K562 (cell line): ENCODE data around the gene CYP2B6. TPM values are rescaled to one million over a fixed set of nuclear protein-coding genes. Genes with fewer than 3 reads are reported as not detected.
"Not testable (repeated sequence)": the region's sequence is repeated elsewhere in the genome, so short reads cannot be mapped to it uniquely, and the experiment has no call there.

Source experiments
- ATAC-seq: fragments of 200-7000 bp; cut with Tn5 transposase; 3 replicates; pipeline ENCODE4 v1.9.1; 2020; ENCODE audit warnings: moderate library complexity
- BruUV-seq: library from RNA; stranded (reverse); fragments of 400-500 nt; replicated peaks from 2 replicates; lab custom pipeline; 2021; lab: Mats Ljungman, UMichigan
- CTCF ChIA-PET: fragments of 300-600 bp; formaldehyde crosslinking; extraction: SDS; loops from one replicate; lab custom pipeline; 2021; ENCODE audit warnings: low intra/inter-chr PET ratio; lab: Yijun Ruan, JAX
- POLR2A ChIA-PET: fragments of 300-600, 350-650 bp; sonication (Branson Sonifier 250); formaldehyde crosslinking; extraction: SDS; loops from one replicate; lab custom pipeline; 2021; ENCODE audit warnings: antibody characterized with exemption, inconsistent platforms; lab: Yijun Ruan, JAX
- DNase-seq, 4 experiments: peaks; one replicate each; pipeline versions ENCODE4 v3.0.0 to v3.0.0-alpha.2; 2011 to 2018; ENCODE audit warnings: low spot score in 3 of 4, mixed read lengths in 3 of 4; ENCODE audit errors: extremely low read depth in 1 of 4
- FAIRE-seq: peaks from 2 replicates; lab custom pipeline; 2011; peaks lifted over from hg19 to GRCh38; lab: Jason Lieb, UNC
- H2AFZ ChIP-seq: 2 replicates; pipeline ENCODE4 v1.6.0; 2011; ENCODE audit warnings: low read depth, low read length, control low read depth, inconsistent platforms
- H3K27ac ChIP-seq: fragments of 200-600 bp; 3 replicates; pipeline ENCODE4 v1.8.0; 2011; ENCODE audit warnings: low read depth, mild to moderate bottlenecking, control low read depth, inconsistent platforms, low read length, moderate library complexity, mixed read lengths; ENCODE audit errors: extremely low read depth
- H3K27me3 ChIP-seq, 2 experiments: fragments of 300-600 bp in 1 of 2; 2 replicates in 1 of 2; 3 replicates in 1 of 2; pipeline versions ENCODE4 v1.6.0 to v1.8.0; 2011; ENCODE audit warnings: inconsistent platforms in 2 of 2, low read length in 2 of 2, mild to moderate bottlenecking in 1 of 2, mixed read lengths in 1 of 2, moderate library complexity in 1 of 2; ENCODE audit not compliant: control insufficient read depth in 2 of 2, insufficient read depth in 2 of 2
- H3K36me3 ChIP-seq: fragments of 300-600 bp; 3 replicates; pipeline ENCODE4 v1.8.0; 2011; ENCODE audit warnings: mild to moderate bottlenecking, low read length, inconsistent platforms; ENCODE audit not compliant: control insufficient read depth, insufficient read depth
- H3K4me1 ChIP-seq, 2 experiments: fragments of 200-600 bp in 1 of 2; replicated peaks in 1 of 2; 2 replicates in 1 of 2; 3 replicates in 1 of 2; pipeline versions ENCODE4 v1.5.1 to v1.8.0; 2011; ENCODE audit warnings: inconsistent platforms in 2 of 2, low read length in 2 of 2, mild to moderate bottlenecking in 1 of 2, mixed read lengths in 1 of 2, moderate library complexity in 1 of 2; ENCODE audit not compliant: control insufficient read depth in 2 of 2, insufficient read depth in 2 of 2
- H3K4me2 ChIP-seq: 2 replicates; pipeline ENCODE4 v1.6.1; 2011; ENCODE audit warnings: low read length, control low read depth, inconsistent platforms, mixed read lengths; ENCODE audit not compliant: insufficient read depth
- H3K4me3 ChIP-seq: fragments of 200-600 bp; sonication (generic), shearing (Covaris generic); 2 replicates; pipeline ENCODE4 v1.5.1; 2016; ENCODE audit warnings: control low read depth, inconsistent platforms
- H3K79me2 ChIP-seq: fragments of 200-600 bp; 3 replicates; pipeline ENCODE4 v1.8.0; 2011; ENCODE audit warnings: low read length, inconsistent platforms; ENCODE audit not compliant: control insufficient read depth, insufficient read depth
- H3K9ac ChIP-seq, 2 experiments: 2 replicates each; pipeline versions ENCODE4 v1.6.0 to v1.6.1; 2011; ENCODE audit warnings: low read depth in 2 of 2, low read length in 2 of 2, control low read depth in 1 of 2, inconsistent platforms in 1 of 2, mild to moderate bottlenecking in 1 of 2, mixed read lengths in 1 of 2; ENCODE audit not compliant: insufficient read depth in 1 of 2
- H3K9me1 ChIP-seq: one replicate; pipeline ENCODE4 v1.6.0; 2011; ENCODE audit warnings: inconsistent platforms, mild to moderate bottlenecking, low read length, moderate library complexity; ENCODE audit not compliant: control insufficient read depth, insufficient read depth
- H3K9me3 ChIP-seq: replicated peaks from 2 replicates; pipeline ENCODE4 v1.5.1; 2011; ENCODE audit warnings: low read depth, low read length, inconsistent platforms; ENCODE audit not compliant: control insufficient read depth, insufficient read depth
- H4K20me1 ChIP-seq: replicated peaks from 2 replicates; pipeline ENCODE4 v1.6.1; 2011; ENCODE audit warnings: low read length, inconsistent platforms, mixed read lengths; ENCODE audit not compliant: control insufficient read depth, insufficient read depth
- WGBS: fragments of 100-300 bp; shearing (Covaris generic); methylation state at CpG from one replicate; pipeline ENCODE4 v1.1.6; 2016; ENCODE audit warnings: low coverage, mixed read lengths; ENCODE audit not compliant: insufficient coverage; ENCODE audit errors: missing lambda C conversion rate; 5-methylcytosine and 5-hydroxymethylcytosine counted together
- in situ Hi-C: fragments of 300-500 bp; cut with MboI; formaldehyde crosslinking; loops from 4 replicates; pipeline ENCODE4 v1.15.0; 2018; ENCODE audit warnings: inconsistent platforms, mixed read lengths
- intact Hi-C: fragments of 100-400 bp; cut with micrococcal nuclease; formaldehyde crosslinking; loops from 2 replicates; pipeline ENCODE4 v1.14.2; 2022
- polyA plus RNA-seq, 8 experiments: library from polyadenylated mRNA; depleted of rRNA in 4 of 8; stranded (reverse) in 5 of 8; unstranded in 3 of 8; fragments of >200 nt; fragmentation: Nextera tagmentation in 2 of 8; fragmentation: Illumina TruSeq in 1 of 8; extraction: Ambion mirVana in 2 of 8; extraction: Trizol in 1 of 8; gene quantifications; 2 replicates each; pipeline versions ENCODE4 v1.2.1 to v1.2.3, GENCODE V29; 2011 to 2014; ENCODE audit warnings: inconsistent platforms in 1 of 8, missing spikeins in 1 of 8
- total RNA-seq, 7 experiments: library from RNA; depleted of rRNA in 6 of 7; stranded (reverse); fragments of >200 nt in 6 of 7; fragmentation: Illumina TruSeq in 2 of 7; extraction: Trizol in 2 of 7; gene quantifications; 2 replicates each; pipeline versions ENCODE4 v1.2.1 to v1.2.3, GENCODE V29; 2011 to 2021; ENCODE audit warnings: low replicate concordance in 1 of 7

Gene CYP2B6
- total and polyA plus RNA-seq, 9 of the 15 experiments (the other 6 are each of a cell fraction or from before 2014, with no cell fraction given), result 0.04 TPM; not detected in 8

DNA sequence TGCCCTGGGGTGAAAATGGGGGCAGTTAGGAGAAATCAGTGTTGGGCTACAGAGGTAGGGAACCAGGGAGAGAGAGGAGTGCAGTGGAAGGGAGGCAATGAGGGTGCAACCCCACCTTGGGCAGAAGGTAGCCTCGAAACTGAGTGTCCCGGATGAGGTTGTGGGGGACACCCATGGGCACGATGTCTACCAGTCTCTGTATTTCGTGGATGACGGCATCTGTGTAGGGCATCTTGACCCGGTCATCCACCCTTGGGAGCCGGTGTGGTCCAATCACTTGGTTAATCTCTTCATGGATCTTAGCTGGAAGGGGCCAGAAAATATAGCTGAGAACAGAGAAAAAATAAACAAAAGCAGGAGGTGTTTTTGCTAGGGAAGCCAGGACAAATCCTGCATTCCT, 61.1 kb downstream of the CYP2B6 start:
- H3K9ac ChIP-seq, H3K9me3 ChIP-seq, ATAC-seq, H3K4me3 ChIP-seq, DNase-seq, H3K4me1 ChIP-seq, CTCF ChIA-PET, H4K20me1 ChIP-seq, FAIRE-seq, intact Hi-C loops, H3K4me2 ChIP-seq, H3K27ac ChIP-seq, H3K36me3 ChIP-seq, BruUV-seq, H2AFZ ChIP-seq, H3K79me2 ChIP-seq, H3K9me1 ChIP-seq, in situ Hi-C loops: not testable (repeated sequence)
- peaks cover 2 to 43% of the 10 kb centered on the region in 2 experiments; a peak in 4 of 5 replicates for H3K27me3 ChIP-seq
- POLR2A ChIA-PET, result interaction anchor here (0.7 kb wide), 1 partner anchor 249 kb away, joined by 5 read pairs; no protein-coding TSS in a partner anchor
- WGBS, result 1% methylated on average over 7 of the region's 7 CpGs

DNA sequence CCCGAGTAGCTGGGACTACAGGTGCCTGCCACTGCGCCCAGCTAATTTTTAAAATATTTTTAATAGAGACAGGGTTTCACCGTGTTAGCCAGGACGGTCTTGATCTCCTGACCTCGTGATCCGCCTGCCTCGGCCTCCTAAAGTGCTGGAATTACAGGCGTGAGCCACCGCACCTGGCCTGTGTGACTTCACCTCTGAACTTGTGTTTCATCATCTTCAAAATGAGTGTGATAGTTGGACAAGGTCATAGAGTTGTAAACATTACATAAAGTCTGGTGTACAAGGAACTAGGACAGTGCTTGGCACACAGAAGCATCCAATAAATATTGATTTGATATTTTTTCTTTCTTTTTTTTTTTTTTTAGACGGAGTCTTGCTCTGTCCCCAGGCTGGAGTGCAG, 62.2 kb downstream of the CYP2B6 start:
- WGBS, result under 1% methylated on average over 9 of the region's 10 CpGs
- H3K9me3 ChIP-seq, POLR2A ChIA-PET, H3K4me2 ChIP-seq, H3K9me1 ChIP-seq, in situ Hi-C loops, H3K4me3 ChIP-seq, H3K4me1 ChIP-seq, DNase-seq, H3K27ac ChIP-seq, FAIRE-seq, H3K36me3 ChIP-seq, H2AFZ ChIP-seq, ATAC-seq, CTCF ChIA-PET, H3K79me2 ChIP-seq, intact Hi-C loops, BruUV-seq, H3K9ac ChIP-seq, H4K20me1 ChIP-seq: not testable (repeated sequence)
- H3K27me3 ChIP-seq, result peaks cover 2 to 43% of the 10 kb centered on the region in 2 experiments; a peak in 4 of 5 replicates
